ENCODE data around the gene DIP2C.
"Not testable (repeated sequence)": the region's sequence is repeated elsewhere in the genome, so short reads cannot be mapped to it uniquely, and the experiment has no call there.

DIP2C gene, protein sequence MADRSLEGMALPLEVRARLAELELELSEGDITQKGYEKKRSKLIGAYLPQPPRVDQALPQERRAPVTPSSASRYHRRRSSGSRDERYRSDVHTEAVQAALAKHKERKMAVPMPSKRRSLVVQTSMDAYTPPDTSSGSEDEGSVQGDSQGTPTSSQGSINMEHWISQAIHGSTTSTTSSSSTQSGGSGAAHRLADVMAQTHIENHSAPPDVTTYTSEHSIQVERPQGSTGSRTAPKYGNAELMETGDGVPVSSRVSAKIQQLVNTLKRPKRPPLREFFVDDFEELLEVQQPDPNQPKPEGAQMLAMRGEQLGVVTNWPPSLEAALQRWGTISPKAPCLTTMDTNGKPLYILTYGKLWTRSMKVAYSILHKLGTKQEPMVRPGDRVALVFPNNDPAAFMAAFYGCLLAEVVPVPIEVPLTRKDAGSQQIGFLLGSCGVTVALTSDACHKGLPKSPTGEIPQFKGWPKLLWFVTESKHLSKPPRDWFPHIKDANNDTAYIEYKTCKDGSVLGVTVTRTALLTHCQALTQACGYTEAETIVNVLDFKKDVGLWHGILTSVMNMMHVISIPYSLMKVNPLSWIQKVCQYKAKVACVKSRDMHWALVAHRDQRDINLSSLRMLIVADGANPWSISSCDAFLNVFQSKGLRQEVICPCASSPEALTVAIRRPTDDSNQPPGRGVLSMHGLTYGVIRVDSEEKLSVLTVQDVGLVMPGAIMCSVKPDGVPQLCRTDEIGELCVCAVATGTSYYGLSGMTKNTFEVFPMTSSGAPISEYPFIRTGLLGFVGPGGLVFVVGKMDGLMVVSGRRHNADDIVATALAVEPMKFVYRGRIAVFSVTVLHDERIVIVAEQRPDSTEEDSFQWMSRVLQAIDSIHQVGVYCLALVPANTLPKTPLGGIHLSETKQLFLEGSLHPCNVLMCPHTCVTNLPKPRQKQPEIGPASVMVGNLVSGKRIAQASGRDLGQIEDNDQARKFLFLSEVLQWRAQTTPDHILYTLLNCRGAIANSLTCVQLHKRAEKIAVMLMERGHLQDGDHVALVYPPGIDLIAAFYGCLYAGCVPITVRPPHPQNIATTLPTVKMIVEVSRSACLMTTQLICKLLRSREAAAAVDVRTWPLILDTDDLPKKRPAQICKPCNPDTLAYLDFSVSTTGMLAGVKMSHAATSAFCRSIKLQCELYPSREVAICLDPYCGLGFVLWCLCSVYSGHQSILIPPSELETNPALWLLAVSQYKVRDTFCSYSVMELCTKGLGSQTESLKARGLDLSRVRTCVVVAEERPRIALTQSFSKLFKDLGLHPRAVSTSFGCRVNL (N-terminal part only)

DNA sequence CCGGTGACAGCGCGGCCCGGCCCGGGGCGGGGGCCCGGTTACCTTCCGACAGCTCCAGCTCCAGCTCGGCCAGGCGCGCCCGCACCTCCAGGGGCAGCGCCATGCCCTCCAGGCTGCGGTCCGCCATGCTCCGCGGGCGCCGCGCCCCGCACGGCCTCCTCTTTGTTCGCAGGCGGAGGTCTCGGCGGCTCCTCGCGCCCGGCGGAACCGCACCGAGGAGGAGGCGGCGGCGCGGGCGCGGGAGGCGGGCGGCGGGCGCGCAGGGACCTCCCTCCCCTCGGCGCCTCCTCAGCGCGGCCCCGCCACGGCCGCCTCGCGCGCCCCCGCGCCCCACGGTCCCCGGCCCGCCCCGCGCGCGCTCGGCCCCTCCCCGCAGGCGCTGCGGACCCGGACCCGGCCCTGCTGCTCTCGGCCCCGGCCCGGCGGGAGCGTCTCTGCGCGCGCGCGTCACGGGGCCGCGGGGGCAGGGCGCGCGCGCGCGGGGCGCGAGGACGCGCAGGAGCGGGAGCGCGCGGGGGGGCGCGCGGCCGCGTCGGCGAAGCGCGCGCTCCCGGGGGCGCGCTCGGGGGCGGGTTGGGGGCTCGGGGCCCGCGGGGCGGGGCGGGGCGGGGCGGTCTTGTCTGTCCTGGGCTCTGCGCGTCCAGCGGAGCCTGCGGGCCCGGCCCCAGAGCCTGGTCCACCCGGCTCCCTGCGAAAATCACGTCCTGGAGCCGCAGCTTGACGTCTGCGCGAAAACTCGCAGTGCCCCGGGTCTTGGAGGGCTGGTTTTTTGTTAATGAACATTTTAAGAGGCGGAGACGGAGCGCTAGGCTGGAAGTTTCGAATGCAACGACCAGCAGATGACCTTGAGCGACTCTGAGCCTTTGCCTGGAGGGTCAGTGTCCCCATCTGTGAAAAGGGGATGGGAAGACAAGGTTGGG lies at the start of gene DIP2C:
Gene DIP2C (minus strand): TSS at position 217 of the 920 bp plus-strand sequence. CDS start 90 bp downstream, at position 127.
- DNase-seq: peak; percentile 76

DNA sequence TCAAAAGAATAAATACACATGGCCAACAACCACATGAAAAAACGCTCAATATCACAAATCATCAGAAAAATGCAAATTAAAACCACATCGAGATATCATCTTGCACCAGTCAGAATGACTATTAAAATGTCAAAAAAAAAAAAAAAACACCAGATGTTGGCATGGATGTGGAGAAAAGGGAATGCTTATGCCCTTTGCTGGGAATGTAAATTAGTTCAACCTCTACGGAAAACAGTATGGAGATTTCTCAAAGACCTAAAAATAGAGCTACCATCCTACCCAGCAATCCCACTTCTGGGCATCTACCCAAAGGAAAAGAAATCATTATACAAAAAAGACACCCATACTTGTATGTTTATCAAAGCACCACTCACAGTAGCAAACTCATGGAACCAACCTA lies 45.0 kb upstream of the DIP2C start:
- DNase-seq: peak; percentile 10

DNA sequence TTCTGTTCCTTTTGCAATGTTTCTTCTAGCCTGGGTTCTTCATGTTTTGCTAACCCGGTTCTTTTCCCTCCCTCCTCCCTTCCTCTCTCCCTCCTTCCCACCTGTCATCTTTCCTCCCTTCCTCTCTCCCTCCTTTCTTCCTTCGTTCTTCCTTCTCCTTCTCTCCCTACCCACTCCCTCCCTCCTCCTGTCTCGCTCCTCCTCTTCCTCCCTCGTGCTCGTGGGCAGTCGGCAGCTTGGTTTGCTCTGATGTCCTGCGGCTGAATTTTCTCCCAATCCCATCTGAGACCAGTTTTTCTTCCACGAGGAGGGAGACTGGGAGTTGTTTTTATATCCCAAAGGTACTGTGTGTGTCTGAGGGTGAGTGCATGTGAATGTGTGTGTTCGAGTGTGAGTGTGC lies 43.6 kb upstream of the DIP2C start:
- no peak for DNase-seq

DNA sequence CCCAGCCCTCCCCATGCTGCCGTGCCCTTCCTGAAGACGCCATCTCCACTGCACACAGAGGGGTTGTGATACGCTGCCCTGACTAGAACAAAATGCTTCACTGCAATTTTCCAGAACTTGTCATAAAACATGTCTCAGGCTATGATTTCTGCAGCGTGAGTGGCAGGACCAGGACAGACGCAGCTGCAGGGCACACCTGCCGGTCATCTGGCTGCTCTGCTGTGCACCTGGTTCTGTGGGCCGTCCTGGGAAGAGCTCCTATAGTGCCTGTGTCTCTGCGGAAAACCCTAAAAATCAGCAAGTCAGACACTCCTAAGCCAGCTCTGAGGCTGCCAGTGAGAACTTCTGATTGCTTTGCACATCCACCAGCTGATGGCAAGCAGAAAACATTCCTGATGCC lies 39.7 kb upstream of the DIP2C start:
- DNase-seq: no peak

DNA sequence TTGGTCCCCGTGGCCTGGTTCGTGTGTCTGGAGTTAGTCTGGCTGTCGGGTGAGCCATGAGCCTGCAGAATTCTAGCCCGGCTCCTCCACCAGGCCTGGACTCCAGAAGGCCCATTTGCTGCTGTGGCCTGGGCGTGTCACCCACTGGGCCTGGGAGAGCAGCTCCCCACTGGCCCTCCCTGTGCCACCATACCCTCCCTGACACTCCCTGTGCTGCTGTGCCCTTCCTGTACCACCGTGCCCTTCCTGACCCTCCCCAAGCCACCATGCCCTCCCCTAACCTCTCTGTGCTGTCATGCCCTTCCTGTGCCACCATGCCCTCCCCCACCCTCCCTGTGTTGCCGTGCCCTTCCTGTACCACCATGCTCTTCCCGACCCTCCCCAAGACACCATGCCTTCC lies 39.1 kb upstream of the DIP2C start:
- no peak for DNase-seq

DNA sequence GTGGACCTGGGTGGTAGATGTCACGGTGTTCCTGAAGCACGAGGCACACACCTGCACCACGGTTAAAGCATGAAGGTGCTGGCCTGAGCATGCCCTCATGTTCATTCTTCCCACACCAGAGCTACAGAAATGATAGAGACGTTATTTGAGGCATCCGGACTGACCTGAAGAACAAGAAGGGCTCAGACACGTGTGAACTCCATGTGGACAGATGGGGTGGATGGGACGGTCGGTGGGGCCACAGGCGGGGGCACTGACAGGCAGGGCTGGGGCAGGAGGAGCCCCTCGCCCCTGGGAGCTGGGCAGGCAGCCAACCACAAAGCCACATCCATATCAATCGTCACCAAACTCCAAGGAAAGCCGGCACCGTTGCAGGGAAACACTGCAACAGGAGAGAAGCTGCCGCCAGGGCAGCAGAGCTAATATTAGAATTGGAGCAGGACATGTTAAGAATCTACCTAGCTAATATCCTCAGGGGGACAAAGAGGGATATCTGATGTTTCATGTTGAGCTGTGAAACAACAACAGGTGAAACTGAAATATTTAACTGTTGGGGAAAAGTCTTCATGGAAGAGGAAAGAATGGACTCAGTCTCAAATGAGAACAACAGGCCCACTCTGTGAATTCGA lies 37.8 kb upstream of the DIP2C start:
- no peak for DNase-seq

DNA sequence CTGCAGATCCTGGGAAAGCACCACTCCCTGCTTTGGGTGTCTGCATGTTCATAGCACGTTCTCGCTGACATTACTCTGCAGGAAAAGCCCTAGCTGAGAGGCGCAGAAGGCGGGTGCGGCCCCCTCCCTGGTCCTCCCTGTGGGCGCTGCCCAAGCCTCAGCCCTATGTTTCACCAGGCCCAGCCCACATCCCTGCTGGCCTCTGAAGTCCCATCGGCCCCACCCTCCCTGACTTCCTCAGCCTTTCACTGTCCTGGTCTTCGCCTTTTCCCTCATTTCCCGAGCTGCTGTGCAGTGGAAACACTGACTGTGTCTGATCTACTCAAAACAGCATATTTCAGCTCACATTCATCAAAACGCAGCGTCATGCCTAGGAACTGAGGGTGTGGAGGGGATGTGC lies 36.3 kb upstream of the DIP2C start:
- DNase-seq: peak; percentile 19

DNA sequence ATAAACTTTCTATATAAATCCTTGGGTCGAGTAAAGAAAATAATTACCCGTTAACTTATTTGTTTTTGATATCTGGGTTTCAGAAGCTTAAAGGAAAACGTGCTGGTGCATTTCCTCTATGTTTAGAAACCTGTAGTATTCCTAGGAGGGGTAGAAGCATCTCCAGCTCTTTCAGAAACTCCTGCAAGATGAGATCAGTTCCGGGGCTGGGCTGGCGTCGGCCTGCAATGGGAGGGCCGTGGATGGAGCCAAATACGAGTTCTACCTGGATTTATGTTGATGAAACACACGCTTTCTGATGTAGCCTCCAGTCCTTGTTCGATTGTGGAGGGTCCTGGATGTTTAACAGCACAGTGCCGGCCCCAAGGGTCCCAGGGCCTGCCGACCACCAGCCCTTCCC lies 35.8 kb upstream of the DIP2C start:
- DNase-seq: no peak

DNA sequence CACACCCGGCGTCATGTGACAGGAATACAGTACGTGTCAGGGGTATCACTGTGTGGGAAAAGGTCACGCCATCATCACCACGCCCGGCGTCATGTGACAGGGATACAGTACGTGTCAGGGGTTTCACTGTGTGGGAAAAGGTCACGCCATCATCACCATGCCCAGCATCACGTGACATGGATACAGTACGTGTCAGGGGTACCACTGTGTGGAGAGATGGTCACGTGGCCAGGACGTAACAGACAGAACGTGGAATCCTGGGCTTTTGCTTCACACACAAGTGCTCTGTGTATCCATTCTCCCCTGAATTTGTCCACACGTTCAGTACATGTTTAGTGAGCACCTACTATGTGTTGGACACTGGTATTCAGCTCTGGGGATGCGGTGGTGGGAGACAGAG lies 34.5 kb upstream of the DIP2C start:
- no peak for DNase-seq

DNA sequence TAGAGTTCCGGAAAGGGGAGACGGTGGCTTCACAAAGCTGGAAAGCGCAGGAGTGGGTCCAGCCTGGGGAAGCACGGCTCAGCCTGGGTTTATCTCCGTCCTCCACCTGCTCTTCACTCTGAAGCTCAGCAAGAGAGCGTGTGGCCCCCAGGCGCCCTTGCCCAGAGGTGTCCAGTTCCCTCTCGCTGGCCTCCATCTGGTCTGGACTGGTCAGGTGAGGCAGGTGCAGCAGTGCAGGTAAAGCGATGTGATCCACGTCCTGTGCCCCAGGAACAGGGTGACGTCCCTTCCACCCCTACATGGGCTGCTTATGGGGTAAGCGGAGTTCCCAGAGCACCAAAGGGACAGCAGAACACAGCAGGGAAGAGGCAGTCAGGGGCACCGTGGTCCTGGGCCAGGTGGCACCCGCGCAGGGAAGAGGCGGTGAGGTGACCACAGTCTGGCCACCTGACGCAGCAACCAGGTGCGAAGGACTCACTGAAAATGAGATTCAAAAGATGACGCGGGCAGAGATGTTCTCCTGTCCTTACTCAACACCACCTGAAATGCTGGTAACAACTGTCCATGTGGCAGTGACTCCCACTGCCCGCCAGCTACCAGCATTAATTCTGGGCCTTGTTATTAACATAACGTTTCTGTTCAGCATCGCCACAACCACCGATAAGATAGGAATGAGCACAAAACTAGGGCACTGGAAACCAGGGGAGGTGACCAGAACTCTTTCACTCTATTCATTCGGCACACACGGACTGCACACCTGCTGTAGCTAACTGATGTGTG lies 33.0 kb upstream of the DIP2C start:
- DNase-seq: no peak

DNA sequence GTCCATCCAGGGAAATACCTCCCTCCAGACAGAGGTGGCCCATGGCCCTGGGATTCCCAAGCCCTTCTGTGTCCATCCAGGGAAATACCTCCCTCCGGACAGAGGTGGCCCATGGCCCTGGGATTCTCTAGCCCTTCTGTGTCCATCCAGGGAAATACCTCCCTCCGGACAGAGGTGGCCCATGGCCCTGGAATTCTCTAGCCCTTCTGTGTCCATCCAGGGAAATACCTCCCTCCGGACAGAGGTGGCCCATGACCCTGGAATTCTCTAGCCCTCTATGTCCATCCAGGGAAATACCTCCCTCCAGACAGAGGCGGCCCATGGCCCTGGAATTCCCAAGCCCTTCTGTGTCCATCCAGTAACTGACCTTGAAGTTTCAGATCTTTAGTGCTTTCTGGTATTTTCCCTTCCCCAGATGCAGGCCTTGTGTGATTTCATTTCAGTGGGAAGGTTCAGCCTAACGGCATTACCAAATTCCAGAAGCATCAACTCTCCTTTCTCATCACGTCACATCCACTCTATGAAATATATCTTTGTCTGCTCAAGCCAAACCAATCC lies 28.8 kb upstream of the DIP2C start:
- no peak for DNase-seq

DNA sequence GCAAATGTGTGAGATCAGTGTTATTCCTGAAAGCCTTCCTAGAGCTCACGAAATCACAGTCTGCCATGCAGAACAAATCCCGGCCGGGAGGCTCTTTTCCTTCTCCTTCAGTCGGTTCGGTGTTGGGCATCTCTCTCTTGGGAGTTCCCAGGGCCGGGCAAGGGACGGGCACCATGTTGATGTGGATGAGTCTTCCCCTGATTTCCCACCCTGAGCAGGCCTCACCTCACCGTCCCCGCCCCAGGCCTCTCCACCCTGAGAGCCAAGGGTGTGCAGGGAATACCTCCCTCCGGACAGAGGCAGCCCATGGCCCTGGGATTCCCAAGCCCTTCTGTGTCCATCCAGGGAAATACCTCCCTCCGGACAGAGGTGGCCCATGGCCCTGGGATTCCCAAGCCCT lies 28.0 kb upstream of the DIP2C start:
- DNase-seq: no peak

DNA sequence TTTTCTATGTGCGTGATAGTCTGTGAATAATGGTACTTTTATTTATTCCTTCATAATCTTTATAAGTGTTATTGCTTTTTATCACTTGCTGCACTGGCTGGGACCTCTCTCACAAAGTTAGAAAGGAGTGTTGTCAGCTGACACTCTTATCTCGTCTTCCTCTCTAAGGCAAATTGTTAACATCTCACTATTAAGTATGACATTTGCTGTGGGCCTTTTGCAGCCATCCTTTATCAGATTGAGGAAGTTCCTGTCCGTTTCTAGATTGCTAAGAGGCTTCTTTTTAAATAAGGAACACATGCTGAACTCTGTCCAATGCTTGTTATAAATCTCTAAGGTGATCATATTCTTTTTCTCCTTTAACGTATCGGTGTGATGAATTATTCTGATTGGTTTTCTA lies 27.4 kb upstream of the DIP2C start:
- no peak for DNase-seq

DNA sequence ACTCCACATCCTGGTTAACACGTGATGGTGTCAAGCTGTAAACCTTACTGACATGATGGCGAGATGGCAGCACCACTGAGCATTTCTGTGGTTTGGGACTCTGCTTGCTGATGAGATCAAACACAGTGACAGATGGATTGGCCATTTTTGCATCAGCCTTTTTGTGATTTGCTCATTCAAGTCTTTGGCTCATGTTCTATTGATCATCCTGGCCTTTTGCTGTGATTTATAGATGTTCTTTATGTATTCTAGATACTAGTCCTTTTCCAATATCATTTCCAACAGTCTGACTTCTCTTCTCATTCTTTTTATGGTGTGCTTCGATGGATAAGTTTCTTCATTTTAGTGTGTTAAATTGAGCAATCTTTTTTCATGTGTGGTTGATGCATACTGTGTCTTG lies 24.7 kb upstream of the DIP2C start:
- DNase-seq: no peak

DNA sequence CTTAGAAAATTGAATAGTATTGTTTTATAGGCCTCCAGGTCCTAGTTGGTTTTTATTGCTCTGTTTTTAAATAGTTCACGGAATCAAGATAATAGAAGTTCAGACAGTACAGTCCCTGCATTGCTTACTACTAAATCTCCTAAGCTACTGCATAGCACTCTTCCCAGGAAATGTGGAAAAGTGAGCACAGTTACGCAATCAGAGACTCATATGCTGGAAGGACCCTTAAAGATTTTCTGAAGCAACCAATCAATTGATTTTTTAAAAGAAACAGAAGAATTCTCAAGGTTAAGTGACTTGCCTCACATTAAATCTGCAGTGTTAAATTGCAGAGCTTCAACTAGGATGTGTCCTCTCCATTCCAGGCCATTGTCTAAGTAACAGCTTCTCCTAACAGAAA lies 23.1 kb upstream of the DIP2C start:
- DNase-seq: no peak

DNA sequence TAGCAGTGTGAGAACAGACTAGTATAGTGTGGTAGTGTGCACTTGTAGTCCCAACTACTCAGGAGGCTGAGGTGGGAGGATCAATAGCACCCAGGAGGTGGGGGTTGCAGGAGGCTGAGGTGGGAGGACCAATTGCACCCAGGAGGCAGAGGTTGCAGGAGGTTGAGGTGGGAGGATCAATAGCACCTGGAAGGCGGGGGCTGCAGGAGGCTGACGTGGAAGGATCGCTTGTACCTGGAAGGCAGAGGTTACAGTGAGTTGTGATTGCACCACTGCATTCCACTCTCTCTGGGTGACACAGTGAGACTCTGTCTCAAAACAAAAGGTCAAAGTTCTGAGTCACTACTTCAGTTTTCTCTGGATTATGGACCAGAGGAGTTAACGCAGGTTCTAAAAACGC lies 22.6 kb upstream of the DIP2C start:
- no peak for DNase-seq

DNA sequence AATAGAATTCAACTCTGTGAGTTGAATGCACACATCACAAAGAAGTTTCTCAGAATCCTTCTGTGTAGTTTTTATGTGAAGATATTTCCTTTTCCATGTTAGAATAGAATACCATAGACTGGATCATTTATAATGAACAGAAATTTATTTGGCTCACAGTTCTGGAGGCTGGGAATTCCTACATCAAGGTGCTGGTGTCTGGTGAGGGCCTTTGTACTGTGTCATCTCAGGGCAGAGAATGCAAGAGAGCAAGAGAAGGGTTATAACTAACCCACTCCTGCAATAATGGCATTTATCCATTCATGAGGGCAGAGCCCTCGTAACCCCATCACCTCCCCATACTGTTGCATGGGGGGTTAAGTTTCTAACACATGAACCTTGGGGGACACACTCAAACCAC lies 18.4 kb upstream of the DIP2C start:
- DNase-seq: no peak

DNA sequence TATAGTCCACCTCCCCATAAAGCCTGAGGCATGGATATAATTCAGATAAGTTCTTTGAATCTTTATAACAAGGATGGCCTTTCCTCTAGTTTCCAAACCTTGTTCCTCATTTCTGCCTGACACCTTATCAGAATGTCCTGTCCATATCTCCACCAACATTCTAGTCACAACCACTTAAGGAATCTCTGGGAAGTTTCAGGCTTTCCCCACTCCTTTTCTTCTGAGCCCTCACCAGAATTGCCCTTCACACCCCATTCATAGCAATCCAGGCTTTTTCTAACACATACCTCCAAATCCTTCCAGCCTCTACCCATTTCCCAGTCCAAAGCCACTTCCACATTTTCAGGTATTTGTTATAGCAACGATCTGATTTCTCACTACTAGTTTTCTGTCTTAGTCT lies 18.0 kb upstream of the DIP2C start:
- no peak for DNase-seq

DNA sequence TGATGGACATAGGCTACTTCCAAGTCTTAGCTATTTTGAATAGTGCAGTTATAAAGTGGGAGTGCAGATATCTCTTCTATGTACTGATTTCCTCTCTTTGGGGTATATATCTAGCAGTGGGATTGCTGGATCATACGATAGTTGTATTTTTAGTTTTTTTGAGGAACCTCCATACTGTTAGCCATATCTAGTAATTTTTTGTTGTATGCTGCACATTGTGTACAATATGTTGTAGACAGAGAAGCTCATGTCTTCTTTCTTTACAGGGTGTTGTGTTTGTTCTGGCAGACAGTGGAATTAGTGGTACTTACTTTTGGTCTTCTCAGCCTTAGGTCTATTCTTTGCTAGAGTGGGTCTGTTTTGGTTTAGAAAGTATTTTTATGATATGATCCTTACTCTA lies 13.7 kb upstream of the DIP2C start:
- no peak for DNase-seq

DNA sequence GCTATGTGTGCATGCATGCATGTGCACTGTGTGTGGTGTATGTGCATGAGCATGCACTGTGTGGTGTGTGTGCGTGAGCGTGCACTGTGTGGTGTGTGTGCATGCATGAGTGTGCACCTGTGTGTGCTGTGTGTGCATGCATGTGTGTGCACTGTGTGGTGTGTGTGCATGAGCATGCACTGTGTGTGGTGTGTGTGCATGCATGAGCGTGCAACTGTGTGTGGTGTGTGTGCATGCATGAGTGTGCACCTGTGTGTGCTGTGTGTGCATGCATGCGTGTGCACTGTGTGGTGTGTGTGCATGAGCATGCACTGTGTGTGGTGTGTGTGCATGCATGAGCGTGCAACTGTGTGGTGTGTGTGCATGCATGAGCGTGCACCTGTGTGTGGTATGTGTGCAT lies 10.7 kb upstream of the DIP2C start:
- not testable (repeated sequence) for DNase-seq
